ENCODE measurements around the gene FAM149A.

- TF ChIP-seq CTCF (IDR thresholded peaks at IDR 0.05) = no peak
- no peak for TF ChIP-seq EZH2 (IDR thresholded peaks at IDR 0.05; ENCODE audit: borderline replicate concordance, insufficient read depth, low read depth, low read length, poor library complexity, severe bottlenecking)
These were observed 100.7 kb downstream of the FAM149A start for GRCh38 chr4:186205156-186205555.

Measured in B cell (primary cell).